ENCODE results near the gene MYO1D.
"Not testable (repeated sequence)": the region's sequence is repeated elsewhere in the genome, so short reads cannot be mapped to it uniquely, and the experiment has no call there.

MYO1D gene

GRCh38 chr17:32693194-32693897 is 183.6 kb downstream of the MYO1D start:
- no peak overlapping the region for H3K4me3 ChIP-seq (ENCODE audit: low read depth, low read length)

GRCh38 chr17:32692179-32692578 is 184.7 kb downstream of the MYO1D start:
- H3K4me3 ChIP-seq (ENCODE audit: low read depth, low read length) = no peak overlapping the region

GRCh38 chr17:32689348-32689747 is 187.6 kb downstream of the MYO1D start:
- H3K4me3 ChIP-seq (ENCODE audit: low read depth, low read length) = no peak overlapping the region

GRCh38 chr17:32688221-32688620 is 188.7 kb downstream of the MYO1D start:
- H3K4me3 ChIP-seq (ENCODE audit: low read depth, low read length) = no peak overlapping the region

GRCh38 chr17:32684087-32684958 is 192.6 kb downstream of the MYO1D start:
- no peak overlapping the region for H3K4me3 ChIP-seq (ENCODE audit: low read depth, low read length)

GRCh38 chr17:32673964-32674363 is 203.0 kb downstream of the MYO1D start:
- no peak overlapping the region for H3K4me3 ChIP-seq (ENCODE audit: low read depth, low read length)

- no peak overlapping the region for H3K4me3 ChIP-seq (ENCODE audit: low read depth, low read length)
Observed at GRCh38 chr17:32672711-32673110, 204.2 kb downstream of the MYO1D start.

- no peak overlapping the region for H3K4me3 ChIP-seq (ENCODE audit: low read depth, low read length)
Observed at GRCh38 chr17:32671896-32672295, 205.0 kb downstream of the MYO1D start.

GRCh38 chr17:32664936-32665583 is 211.9 kb downstream of the MYO1D start:
- H3K4me3 ChIP-seq (ENCODE audit: low read depth, low read length) = no peak overlapping the region

GRCh38 chr17:32660496-32660985 is 216.4 kb downstream of the MYO1D start:
- no peak overlapping the region for H3K4me3 ChIP-seq (ENCODE audit: low read depth, low read length)

GRCh38 chr17:32659419-32659842 is 217.5 kb downstream of the MYO1D start:
- H3K4me3 ChIP-seq (ENCODE audit: low read depth, low read length) = no peak overlapping the region

- no peak overlapping the region for H3K4me3 ChIP-seq (ENCODE audit: low read depth, low read length)
Observed at GRCh38 chr17:32658470-32659418, 218.2 kb downstream of the MYO1D start.

- H3K4me3 ChIP-seq (ENCODE audit: low read depth, low read length) = no peak overlapping the region
Observed at GRCh38 chr17:32656886-32657285, 220.0 kb downstream of the MYO1D start.

GRCh38 chr17:32654324-32654723 is 222.6 kb downstream of the MYO1D start:
- H3K4me3 ChIP-seq (ENCODE audit: low read depth, low read length) = no peak overlapping the region

- H3K4me3 ChIP-seq (ENCODE audit: low read depth, low read length) = no peak overlapping the region
Observed at GRCh38 chr17:32651084-32651483, 225.8 kb downstream of the MYO1D start.

GRCh38 chr17:32648450-32648849 is 228.5 kb downstream of the MYO1D start:
- H3K4me3 ChIP-seq (ENCODE audit: low read depth, low read length) = no peak overlapping the region

- no peak overlapping the region for H3K4me3 ChIP-seq (ENCODE audit: low read depth, low read length)
Observed at GRCh38 chr17:32646941-32647340, 230.0 kb downstream of the MYO1D start.

GRCh38 chr17:32641514-32641913 is 235.4 kb downstream of the MYO1D start:
- H3K4me3 ChIP-seq (ENCODE audit: low read depth, low read length) = not testable (repeated sequence)

GRCh38 chr17:32636598-32637218 is 240.2 kb downstream of the MYO1D start:
- H3K4me3 ChIP-seq (ENCODE audit: low read depth, low read length) = no peak overlapping the region

GRCh38 chr17:32634167-32634566 is 242.8 kb downstream of the MYO1D start:
- H3K4me3 ChIP-seq (ENCODE audit: low read depth, low read length) = no peak overlapping the region

All from iPS-11a (cell line).